ENCODE results near the gene WFS1. TPM values are rescaled to one million over a fixed set of nuclear protein-coding genes. Genes with fewer than 3 reads are reported as not detected.

Gene WFS1
- total and polyA plus RNA-seq, 2 of the 13 experiments (the other 11 are each of a cell fraction or from before 2014, with no cell fraction given): 39.1 to 42.2 TPM

DNA sequence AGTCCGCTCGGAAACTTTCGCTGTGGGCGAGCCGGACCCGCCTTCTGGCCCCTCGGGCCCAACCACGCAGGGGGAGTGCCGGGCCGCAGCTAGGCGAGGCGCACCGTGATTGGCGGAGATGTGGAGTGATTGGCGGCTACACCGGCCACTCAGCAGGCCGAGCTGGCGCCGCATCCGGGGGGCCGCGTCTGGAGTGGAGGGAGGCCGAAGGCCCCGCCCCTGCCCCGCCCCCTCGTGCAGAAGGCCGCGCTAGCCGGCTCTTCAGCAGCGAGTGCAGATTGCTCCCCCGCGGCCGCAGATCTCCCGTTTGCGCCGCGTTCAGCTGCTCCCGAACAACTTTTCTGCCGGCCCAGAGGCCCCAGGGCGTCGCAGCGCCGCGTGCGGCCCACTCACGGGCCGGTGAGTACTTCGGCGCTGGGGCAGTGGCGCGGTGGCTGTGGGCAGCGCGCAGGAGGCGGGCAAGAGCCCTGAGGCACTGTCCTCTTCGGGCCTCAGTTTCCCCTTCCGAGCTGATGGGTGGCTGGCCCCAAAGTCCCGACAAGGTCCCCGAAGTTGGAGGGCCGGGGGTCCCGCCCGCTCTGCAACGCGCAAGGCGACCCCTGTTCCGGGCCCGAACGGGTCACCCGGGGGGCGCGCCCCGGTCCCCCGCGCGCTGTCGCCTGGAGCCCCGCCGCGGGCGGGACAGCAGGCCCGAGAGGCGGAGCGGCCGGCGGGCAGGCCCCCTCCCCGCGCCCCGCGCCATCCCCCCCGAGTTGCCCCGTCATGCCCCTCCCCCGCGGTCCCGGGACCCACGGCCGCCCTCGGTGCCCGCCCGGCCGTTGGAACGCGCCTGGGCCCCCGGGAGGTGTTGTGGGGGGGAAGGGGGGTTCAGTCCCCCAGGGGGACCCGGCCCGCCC is at the start of gene WFS1 (continued):
- TF ChIP-seq, protein P1, sequence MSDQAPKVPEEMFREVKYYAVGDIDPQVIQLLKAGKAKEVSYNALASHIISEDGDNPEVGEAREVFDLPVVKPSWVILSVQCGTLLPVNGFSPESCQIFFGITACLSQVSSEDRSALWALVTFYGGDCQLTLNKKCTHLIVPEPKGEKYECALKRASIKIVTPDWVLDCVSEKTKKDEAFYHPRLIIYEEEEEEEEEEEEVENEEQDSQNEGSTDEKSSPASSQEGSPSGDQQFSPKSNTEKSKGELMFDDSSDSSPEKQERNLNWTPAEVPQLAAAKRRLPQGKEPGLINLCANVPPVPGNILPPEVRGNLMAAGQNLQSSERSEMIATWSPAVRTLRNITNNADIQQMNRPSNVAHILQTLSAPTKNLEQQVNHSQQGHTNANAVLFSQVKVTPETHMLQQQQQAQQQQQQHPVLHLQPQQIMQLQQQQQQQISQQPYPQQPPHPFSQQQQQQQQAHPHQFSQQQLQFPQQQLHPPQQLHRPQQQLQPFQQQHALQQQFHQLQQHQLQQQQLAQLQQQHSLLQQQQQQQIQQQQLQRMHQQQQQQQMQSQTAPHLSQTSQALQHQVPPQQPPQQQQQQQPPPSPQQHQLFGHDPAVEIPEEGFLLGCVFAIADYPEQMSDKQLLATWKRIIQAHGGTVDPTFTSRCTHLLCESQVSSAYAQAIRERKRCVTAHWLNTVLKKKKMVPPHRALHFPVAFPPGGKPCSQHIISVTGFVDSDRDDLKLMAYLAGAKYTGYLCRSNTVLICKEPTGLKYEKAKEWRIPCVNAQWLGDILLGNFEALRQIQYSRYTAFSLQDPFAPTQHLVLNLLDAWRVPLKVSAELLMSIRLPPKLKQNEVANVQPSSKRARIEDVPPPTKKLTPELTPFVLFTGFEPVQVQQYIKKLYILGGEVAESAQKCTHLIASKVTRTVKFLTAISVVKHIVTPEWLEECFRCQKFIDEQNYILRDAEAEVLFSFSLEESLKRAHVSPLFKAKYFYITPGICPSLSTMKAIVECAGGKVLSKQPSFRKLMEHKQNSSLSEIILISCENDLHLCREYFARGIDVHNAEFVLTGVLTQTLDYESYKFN (CRISPR knock-in tag; conservative IDR thresholded peaks at IDR 0.05): no peak
- TF ChIP-seq PHF21A (CRISPR knock-in tag; IDR thresholded peaks at IDR 0.05) (peak; percentile 56; the same call in 1 of the 2 replicates), CENPX (CRISPR knock-in tag; IDR thresholded peaks at IDR 0.05) (no peak), TBX2 (CRISPR knock-in tag; IDR thresholded peaks at IDR 0.05; ENCODE audit: borderline replicate concordance) (peak; percentile 43; the same call in 1 of the 2 replicates), CBFB (CRISPR knock-in tag; IDR thresholded peaks at IDR 0.05) (0 out of 2 replicates have a peak, but pooled peaks have one; percentile 29), RBFOX2 (IDR thresholded peaks at IDR 0.05; ENCODE audit: low read depth, low read length) (peak; percentile 92), ZNF570 (CRISPR knock-in tag; IDR thresholded peaks at IDR 0.05; ENCODE audit: borderline replicate concordance) (no peak), ZNF234 (CRISPR knock-in tag; conservative IDR thresholded peaks at IDR 0.05) (no peak), SP140L (CRISPR knock-in tag; IDR thresholded peaks at IDR 0.05; ENCODE audit: borderline replicate concordance) (no peak), FOXK1 (CRISPR knock-in tag; IDR thresholded peaks at IDR 0.05; ENCODE audit: borderline replicate concordance, low read depth) (peak; percentile 52; the same call in 1 of the 2 replicates), SRSF1 (optimal IDR thresholded peaks at IDR 0.05; ENCODE audit: low read depth, low read length) (no peak)
- TF ChIP-seq, protein P2, sequence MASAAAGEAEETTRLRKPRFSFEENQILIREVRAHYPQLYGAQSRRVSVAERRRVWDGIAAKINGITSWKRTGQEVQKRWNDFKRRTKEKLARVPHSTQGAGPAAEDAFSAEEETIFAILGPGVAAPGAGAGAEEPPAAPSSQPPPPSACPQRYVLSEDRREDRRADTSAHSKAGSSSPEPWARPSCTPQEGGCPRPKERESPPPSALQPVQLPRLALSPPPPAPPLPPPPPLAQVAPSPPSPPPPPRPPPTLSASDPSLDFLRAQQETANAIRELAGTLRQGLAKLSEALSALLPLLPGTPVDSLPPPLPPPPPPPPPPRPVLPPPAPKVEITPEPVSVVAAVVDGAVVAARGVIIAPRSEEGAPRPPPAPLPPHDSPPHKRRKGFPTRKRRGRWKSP (CRISPR knock-in tag; IDR thresholded peaks at IDR 0.05): peak; percentile 85; the same call in 1 of the 2 replicates
- TF ChIP-seq, protein P3, sequence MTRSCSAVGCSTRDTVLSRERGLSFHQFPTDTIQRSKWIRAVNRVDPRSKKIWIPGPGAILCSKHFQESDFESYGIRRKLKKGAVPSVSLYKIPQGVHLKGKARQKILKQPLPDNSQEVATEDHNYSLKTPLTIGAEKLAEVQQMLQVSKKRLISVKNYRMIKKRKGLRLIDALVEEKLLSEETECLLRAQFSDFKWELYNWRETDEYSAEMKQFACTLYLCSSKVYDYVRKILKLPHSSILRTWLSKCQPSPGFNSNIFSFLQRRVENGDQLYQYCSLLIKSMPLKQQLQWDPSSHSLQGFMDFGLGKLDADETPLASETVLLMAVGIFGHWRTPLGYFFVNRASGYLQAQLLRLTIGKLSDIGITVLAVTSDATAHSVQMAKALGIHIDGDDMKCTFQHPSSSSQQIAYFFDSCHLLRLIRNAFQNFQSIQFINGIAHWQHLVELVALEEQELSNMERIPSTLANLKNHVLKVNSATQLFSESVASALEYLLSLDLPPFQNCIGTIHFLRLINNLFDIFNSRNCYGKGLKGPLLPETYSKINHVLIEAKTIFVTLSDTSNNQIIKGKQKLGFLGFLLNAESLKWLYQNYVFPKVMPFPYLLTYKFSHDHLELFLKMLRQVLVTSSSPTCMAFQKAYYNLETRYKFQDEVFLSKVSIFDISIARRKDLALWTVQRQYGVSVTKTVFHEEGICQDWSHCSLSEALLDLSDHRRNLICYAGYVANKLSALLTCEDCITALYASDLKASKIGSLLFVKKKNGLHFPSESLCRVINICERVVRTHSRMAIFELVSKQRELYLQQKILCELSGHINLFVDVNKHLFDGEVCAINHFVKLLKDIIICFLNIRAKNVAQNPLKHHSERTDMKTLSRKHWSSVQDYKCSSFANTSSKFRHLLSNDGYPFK (CRISPR knock-in tag; IDR thresholded peaks at IDR 0.05; ENCODE audit: borderline replicate concordance): no peak
- TF ChIP-seq, protein P4, sequence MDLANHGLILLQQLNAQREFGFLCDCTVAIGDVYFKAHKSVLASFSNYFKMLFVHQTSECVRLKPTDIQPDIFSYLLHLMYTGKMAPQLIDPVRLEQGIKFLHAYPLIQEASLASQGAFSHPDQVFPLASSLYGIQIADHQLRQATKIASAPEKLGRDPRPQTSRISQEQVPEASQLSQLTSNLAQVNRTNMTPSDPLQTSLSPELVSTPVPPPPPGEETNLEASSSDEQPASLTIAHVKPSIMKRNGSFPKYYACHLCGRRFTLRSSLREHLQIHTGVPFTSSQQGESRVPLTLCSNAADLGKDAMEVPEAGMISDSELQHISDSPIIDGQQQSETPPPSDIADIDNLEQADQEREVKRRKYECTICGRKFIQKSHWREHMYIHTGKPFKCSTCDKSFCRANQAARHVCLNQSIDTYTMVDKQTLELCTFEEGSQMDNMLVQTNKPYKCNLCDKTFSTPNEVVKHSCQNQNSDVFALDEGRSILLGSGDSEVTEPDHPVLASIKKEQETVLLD (CRISPR knock-in tag; IDR thresholded peaks at IDR 0.05; ENCODE audit: low read depth): no peak
- TF ChIP-seq, protein P5, sequence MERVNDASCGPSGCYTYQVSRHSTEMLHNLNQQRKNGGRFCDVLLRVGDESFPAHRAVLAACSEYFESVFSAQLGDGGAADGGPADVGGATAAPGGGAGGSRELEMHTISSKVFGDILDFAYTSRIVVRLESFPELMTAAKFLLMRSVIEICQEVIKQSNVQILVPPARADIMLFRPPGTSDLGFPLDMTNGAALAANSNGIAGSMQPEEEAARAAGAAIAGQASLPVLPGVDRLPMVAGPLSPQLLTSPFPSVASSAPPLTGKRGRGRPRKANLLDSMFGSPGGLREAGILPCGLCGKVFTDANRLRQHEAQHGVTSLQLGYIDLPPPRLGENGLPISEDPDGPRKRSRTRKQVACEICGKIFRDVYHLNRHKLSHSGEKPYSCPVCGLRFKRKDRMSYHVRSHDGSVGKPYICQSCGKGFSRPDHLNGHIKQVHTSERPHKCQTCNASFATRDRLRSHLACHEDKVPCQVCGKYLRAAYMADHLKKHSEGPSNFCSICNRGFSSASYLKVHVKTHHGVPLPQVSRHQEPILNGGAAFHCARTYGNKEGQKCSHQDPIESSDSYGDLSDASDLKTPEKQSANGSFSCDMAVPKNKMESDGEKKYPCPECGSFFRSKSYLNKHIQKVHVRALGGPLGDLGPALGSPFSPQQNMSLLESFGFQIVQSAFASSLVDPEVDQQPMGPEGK (CRISPR knock-in tag; IDR thresholded peaks at IDR 0.05): peak; percentile 40; the same call in 1 of the 2 replicates
